ENCODE data around the gene MFGE8.
"Not testable (repeated sequence)": the region's sequence is repeated elsewhere in the genome, so short reads cannot be mapped to it uniquely, and the experiment has no call there.

MFGE8 gene, protein sequence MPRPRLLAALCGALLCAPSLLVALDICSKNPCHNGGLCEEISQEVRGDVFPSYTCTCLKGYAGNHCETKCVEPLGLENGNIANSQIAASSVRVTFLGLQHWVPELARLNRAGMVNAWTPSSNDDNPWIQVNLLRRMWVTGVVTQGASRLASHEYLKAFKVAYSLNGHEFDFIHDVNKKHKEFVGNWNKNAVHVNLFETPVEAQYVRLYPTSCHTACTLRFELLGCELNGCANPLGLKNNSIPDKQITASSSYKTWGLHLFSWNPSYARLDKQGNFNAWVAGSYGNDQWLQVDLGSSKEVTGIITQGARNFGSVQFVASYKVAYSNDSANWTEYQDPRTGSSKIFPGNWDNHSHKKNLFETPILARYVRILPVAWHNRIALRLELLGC

DNA sequence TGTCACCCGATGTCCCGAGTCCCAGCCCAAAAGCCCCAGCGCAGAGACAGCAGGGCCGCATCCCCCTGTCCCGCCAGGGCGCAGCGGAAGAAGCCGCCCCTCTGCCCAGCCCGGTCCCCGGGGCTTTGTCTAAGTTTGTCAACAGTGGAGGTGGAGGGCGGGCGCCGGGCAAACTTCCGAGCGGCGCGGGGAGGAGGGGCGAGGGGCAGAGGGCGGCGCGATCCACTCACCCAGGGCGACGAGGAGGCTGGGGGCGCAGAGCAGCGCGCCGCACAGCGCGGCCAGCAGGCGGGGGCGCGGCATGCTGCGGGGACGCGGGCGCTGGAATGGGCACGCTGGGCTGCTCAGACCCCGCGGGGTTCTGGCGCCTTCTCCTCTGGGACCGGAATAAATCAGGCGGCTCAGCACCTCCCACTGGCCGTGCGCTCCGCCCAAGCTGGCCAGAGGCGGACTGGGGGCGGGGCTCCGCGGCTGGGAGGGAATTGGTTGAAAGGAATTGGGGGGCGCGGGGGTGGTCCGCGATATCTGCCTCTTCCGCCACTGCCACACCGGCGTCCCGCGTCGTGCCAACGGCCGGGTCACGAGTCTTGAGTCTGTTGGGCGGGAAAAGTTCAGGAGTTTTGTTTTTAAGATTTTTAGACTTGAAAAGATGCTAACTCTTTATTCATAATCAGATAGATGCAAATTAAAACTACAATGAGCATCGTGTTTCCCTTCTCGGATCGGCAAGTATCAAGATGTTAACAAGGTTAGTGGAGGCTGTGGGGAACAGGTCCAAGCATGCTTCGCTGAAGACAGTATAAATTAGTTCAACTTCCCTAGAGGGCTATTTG, at the start of gene MFGE8:
TSS of gene MFGE8 (minus strand) at position 363 of the 833 bp plus-strand sequence. CDS start at position 303, 60 bp downstream.
- peak; percentile 36 for DNase-seq

DNA sequence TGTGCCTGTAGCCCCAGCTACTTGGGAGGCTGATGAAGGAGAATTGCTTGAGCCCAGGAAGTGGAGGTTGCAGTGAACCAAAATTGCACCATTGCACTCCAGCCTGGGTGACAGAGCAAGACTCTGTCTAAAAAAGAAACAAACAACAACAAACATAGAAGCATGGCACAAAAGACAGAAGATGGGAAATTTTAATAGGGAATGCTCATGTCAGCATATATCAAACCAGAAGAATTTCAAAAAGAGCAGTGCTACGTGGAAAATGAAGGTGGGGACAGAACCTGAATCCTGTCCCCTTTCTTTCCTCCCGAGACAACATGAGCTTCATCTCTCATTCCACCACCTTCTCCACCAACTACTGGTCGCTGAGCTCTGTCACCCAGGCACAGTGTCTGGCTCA, 46.3 kb upstream of the MFGE8 start:
- DNase-seq, result no peak

DNA sequence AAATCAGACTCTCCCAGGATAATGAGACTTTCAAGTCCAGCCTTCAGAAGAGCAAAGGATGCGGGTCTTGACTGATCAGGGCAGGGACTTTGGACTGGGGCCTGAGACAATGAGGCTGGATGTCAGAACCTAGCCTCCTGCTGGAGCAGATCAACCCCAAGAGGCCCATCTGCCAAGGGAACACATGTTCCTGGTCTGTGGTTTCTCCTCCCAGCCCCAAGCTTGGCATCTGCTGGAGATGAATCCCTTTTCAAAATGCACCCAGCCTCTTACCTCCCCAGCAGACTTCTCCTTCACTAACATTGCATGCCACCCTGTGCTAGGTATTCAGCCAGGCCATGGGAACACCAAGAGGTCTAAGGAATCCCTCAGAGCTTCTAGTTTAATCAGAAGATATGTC, 43.7 kb upstream of the MFGE8 start:
- no peak for DNase-seq

DNA sequence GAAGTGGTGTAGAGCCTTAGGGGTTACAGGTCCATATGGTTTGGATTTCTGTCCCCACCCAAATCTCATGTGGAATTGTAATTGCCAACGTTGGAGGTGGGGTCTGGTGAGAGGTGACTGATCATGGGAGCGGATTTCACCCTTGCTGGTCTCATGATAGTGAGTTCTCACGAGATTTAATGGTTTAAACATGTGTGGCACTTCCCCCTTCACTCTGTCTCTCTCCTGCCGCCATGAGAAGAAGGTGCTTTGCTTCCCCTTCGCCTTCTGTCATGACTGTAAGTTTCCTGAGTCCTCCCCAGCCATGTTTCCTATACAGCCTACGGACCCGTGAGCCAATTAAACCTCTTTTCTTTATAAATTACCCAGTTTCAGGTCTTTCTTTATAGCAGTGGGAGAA, 43.1 kb upstream of the MFGE8 start:
- no peak for DNase-seq

DNA sequence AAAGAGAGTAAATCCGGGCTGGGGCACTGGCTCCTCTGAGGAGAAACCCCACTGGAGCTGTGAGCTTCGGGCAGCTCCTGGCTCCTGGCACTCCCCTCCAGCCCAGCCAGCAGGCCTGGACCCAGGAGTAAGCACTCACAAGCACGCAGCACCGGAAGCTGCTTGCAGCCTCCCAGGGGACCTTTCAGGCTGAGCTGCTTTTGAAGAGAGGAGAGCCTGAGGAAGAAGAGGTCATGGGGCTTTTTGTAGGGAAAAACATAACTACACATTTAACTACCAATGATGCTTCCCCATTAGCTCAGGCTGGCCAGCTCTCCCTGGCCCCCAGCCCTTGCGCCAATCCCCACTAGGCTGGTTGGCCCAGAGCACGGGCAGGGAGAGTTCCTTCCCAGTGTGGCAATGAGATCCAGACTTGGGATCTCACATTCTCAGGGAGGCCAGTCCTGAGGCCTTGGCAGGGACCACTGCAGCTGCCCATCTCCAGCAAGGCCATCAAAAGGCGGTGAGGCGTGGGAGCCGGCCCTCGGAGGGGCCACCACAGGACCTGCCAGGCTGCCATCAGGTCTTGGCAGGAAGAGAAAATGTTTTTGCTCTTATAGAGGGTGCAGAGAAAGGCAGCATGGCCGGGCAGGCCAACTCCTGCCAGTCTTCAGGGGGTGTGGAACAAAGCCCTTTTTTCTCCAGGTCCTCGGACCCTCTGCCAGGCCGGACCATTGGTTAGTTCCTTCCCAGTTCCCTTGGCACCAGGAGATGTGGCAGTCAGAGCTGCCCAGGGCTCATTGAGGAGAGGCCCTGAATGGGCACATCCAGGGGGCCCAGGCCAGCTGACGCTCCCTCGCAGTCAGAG, 41.5 kb upstream of the MFGE8 start:
- no peak for DNase-seq

DNA sequence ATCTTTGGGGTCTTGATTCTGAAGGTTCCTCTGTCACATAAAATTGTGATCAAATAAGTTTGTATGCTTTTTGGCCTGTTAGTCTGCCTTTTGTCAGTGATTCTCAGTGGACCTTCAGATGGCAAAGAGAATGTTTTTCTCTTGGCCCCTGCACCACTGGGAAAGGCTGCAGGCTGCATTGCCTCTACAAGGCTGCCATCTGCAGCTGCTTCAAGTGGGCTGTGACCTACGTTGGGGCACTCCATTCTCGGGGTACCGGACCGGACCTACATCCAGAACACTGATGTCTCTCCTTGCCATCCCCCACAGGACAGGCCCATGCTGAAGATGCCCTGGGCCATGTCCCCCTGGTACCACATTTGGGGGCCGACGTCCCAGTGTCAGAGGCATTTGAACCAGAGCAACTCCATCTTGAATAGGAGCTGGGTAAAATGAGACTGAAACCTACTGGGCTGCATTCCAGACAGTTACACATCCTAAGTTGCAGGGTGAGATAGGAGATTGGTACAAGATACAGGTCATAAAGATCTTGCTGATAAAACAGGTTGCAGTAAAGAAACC, 37.5 kb upstream of the MFGE8 start:
- DNase-seq, result no peak

DNA sequence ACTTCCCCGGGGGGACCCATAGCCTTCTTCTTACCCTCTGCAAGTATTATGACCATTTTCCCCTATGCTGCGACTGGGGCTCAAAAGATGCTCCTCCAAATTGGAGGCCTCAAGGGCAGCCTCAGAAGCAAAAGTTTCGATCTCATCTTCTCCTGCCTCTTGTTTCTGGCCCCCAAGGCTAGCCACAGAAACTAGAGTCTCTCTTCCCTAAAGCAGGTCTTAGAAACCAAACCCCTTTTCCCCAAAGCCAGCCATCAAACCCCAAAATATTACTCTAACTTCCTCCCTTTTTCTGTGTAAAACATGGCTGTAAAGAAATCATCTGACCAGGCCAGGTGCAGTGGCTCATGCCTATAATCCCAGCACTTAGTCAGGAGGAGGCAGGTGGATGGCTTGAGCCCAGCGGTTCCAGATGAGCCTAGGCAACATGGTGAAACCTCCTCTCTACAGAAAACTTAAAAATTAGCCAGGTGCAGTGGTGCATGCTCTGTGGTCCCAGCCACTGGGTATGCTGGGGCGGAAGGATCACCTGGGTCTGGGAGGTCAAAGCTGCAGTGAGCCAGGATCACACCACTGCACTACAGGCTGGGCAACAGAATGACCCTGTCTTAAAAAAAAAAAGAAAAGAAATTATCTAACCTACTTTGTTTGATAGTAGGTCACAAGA, 36.7 kb upstream of the MFGE8 start:
- no peak for DNase-seq

DNA sequence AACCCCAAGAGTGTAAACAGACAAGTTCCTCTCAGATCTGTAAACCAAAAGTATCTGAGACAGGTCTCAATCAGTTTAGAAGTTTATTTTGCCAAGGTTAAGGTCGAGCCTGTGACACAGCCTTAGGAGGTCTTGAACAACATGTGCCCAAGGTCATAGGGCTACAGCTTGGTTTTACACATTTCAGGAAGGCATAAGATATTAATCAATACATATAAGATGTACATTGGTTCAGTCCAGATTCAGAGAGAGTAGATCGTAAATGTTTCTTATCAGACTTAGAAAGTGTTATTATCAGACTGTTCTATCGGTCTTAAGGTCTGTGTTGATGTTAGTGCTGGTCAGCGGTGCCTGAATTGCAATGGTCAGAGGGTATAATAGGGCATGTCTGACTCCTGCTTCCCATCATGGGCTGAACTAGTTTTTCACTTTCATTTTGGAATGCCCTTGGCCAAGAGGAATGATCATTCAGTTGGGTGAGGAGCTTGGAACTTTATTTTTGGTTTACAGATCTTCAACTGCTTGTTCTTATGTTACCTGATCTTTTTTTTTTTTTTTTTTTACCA, 27.0 kb upstream of the MFGE8 start:
- no peak for DNase-seq

DNA sequence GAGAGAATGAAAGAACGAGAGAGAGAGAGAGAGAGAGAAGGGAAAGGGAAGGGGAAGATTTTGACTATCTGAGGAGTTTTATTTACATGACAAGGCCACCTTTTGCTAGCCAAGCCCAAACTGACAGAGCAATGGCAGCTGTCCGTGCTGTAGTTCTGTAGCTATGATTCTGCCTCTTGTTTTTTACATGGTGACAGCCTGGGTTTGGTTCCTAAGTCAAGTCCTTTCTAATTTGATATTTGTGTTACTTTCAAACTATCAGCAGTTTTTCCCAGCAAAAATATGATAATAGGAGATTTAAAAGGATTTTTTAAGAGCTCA, 26.3 kb upstream of the MFGE8 start:
- no peak for DNase-seq

DNA sequence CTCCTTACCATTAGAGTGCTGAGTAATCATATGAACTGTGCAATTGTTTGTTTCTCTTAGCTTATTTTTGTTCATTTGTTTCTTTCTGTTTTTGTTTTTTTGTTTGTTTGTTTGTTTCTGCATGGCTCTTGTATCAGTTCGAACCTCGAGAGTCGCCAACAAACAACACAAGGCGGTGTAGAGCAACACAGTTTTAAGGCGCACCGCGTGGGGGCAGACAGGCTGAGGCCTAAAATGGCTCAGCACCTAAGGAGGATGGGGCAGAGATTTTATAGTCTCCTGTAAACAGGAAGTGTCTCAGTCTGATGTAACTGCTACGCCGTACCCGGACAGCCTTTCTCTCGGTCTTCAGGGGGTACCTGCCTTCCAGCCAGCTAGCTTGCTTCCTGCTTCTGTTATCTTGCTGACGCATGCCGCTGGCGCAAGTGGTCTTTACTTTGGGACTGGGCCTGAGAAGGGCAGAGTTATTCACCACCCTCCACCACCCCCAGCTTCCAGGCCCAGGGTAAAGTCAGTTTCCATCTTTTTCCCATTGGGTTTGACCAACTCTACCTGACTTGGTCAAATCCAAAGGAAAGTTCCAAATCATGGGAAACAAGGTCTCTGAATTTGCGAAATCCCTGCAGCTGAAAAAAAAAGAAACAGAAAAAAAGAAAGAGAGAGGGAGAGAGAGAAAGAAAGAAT, 25.8 kb upstream of the MFGE8 start:
- DNase-seq, result no peak

DNA sequence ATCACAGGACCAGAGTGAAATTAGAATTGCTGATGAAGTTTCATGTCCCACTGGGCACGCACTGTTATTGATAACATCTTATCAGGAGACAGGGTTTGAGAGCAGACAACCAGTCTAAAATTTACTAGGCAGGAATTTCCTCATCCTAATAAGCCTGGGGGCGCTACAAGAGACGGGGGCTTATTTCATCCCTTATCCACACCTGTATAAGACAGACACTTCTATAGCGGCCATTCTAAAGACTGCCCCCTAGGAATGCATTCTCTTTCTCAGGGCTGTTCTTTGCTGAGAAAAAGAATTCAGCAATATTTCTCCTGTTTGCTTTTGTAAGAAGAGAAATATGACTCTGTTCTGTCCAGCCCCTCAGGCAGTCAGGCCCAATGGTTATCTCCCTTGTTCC, 21.3 kb upstream of the MFGE8 start:
- DNase-seq, result not testable (repeated sequence)

DNA sequence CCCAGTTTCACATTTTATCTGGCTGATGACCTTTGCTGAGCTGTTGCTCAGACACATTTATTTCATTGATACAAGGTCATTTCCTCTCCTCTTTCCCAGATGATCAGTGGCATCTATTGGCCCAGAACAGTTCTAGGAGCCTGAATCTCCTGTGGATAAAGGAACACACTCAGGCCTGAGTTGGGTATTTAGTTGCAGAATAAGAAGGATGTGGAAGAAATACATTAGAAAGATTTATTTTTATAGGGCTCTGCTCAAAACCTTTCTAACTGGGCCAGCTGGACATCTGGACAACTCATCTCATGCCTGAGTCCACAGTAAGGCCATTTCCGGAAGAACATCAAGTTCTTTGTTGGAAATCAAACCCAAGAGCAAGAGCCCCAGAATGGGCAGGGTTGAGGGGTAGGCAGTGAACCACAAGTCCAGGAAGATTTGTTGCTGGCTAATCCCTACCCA, 19.7 kb upstream of the MFGE8 start:
- no peak for DNase-seq

DNA sequence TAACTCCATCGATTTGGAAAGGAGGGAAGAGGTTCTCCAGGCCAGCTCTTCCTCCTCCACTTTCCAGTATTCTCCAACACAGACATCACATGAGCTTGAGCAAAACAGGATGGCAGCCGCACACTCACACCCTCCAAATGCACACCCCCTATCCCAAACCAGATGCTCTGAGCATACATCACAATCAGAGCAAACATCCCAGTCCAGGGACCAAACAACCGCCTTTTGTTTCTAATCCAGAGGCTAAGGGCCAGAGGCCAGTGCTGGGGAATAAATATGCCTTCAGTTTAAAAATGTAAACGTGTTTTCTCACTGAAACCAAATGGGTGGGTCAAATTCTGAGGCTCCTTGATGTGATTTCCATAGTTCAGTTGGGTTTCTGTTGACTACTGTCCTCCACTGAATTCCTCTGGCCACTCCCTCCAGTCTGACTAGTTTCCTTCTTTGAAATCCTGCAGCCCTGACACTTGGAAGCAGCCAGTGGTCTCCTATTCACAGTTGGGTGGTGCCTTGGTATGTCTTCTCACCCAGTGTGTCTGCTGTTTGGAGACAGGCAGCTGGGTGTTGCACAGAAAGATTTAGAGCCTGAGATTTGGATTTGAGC, 19.2 kb upstream of the MFGE8 start:
- no peak for DNase-seq

DNA sequence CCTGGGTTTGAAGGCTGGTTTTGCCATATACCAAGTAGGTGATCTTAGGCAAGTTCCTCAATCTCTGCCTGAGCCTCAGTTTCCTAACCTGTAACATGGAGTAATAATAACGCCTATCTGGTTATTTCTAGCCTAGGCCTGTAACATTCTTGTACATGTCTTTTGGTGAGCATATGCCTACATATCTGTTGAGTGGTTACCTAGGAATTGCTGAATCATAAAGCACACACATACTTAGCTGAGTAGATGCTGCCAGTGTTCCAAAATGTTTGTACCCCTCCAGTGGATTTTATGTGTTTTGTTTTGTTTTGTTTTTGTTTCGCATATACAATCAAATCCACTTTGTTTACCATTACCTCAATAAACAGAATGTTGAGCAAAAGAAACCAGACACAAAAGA, 17.4 kb upstream of the MFGE8 start:
- no peak for DNase-seq

DNA sequence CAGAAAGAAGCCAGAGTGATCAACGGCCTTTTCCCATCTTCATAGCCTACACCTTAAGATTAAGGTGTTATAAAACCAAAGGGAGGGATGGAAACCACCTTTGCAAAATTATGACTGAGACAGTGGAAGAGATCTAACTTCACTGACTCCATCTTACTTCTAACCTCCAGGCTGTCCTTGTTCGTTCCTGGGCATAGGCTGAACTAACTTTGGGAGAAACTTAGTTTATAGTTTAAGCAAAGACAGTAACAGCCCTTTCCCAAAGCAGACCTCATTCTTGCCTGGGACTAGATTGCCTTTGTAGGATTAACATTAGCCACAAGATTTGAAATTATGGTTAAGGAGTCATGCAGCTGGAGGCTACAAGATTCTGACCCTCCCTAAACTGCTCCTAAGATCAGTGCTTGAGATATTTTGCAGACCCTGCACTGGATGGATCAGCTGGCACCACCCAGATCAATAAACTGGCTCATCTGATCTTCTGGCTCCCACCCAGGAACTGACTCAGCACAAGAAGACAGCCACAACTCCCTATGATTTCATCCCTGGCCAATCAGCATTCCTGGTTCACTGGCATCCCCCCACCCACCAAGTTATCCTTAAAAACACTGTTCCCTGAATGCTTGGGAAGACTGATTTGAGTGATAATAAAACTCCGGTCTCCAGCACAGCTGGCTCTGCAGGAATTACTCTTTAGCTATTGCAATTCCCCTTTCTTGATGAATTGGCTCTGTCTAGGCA, 16.3 kb upstream of the MFGE8 start:
- not testable (repeated sequence) for DNase-seq

DNA sequence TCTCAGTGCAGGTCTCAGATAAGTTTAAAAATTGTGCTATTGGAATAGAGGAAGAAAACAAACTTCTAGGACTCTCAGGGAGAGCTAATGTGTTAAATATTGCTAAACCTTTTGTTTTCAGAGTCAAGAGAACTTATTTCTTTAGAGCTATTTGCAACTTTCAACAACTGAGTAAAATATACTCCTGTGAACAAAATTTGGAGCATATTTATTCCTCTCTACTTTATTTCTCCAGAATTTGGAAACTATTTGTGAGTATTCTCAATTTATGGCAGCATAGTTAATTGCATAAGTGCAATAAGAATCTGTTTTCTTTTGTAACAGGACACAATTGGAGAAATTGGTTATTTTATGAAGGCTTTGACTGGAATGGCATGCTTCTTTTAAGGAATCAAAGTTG, 15.0 kb upstream of the MFGE8 start:
- DNase-seq, result not testable (repeated sequence)

DNA sequence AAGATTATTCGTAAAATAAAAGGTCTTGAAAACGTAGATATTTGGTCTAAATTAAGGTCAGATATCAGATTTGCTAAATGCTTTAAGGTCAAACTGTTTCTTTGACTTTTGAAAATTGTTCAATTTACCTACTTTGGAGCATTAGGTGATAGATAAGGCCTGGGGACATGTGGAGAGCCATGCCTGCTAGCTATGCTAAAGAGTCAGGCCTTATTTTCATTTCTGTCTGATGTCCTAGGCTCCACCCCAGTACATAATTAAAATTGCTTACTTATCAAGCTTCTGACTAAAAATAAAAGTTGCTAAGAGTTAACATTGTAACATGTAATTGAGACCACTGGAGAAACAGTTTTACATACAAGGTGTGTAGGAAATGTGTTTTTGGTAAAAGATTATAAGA, 12.5 kb upstream of the MFGE8 start:
- not testable (repeated sequence) for DNase-seq

DNA sequence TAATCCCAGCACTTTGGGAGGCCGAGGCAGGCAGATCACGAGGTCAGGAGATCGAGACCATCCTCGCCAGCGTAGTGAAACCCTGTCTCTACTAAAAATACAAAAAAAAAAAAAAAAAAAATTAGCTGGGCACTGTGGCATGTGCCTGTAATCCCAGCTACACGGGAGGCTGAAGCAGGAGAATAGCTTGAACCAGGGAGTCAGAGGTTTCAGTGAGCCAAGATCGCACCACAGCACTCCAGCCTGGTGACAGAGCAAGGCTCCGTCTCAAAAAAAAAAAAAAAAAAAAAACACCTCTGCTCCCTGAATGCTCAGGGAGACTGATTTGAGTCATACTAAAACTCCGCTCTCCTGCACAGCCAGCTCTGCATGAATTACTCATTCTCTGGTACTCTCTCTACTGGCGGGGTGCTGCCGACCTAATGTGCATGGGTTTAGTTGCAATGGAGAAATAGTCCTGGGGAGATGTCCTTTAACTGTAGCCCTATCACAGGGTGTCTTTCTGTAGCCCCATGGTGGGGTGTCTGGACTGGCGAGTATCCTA, 7.8 kb upstream of the MFGE8 start:
- not testable (repeated sequence) for DNase-seq

DNA sequence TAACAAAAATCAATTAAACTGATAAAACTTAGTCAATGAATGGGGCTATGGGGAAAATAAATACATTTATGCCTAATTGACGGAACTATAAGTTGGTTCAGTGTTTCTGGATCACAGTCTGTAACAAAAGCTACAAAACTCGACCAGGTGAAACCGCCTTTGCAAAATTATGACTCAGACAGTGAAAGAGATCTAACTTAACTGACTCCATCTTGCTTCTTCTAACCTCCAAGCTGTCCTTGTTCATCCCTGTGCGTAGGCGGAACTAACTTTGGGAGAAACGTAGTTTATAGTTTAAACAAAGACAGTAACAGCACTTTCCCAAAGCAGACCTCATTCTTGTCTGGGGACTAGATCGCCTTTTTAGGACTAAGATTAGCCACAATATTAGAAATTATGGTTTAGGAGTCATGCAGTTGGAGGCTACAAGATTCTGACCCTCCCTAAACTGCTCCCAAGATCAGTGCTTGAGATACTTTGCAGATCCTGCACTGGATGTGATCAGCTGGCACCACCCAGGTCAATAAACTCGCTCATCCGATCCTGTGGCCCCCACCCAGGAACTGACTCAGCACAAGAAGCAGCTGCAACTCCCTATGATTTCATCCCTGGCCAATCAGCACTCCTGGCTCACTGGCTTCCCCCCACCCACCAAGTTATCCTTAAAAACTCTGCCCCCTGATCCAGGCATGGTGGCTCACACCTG, 7.2 kb upstream of the MFGE8 start:
- DNase-seq, result no peak
